Panc1 (cell line): ENCODE data around the gene RB1. TPM values are rescaled to one million over a fixed set of nuclear protein-coding genes. Genes with fewer than 3 reads are reported as not detected.

Source experiments
- ATAC-seq: fragments of 200-7000 bp; cut with Tn5 transposase; 2 replicates; pipeline ENCODE4 v1.9.1; 2020; ENCODE audit warnings: mild to moderate bottlenecking, moderate library complexity
- BruUV-seq: library from RNA; stranded (reverse); fragments of 400-500 nt; replicated peaks from 2 replicates; lab custom pipeline; 2021; lab: Mats Ljungman, UMichigan
- CTCF ChIA-PET: fragments of 300-600 bp; sonication (Branson Sonifier 250); formaldehyde crosslinking; loops from one replicate; lab custom pipeline; 2022; ENCODE audit warnings: antibody characterized with exemption; lab: Charles Lee
- POLR2A ChIA-PET: fragments of 300-600 bp; sonication (Branson Sonifier 250); formaldehyde crosslinking; loops from one replicate; lab custom pipeline; 2022; ENCODE audit warnings: antibody characterized with exemption; lab: Charles Lee
- DNase-seq: peaks from one replicate; pipeline ENCODE4 v3.0.0-alpha.2; 2010; ENCODE audit warnings: low read depth, low spot score
- H3K27ac ChIP-seq: 2 replicates; pipeline ENCODE4 v1.5.1; 2011; ENCODE audit warnings: mild to moderate bottlenecking, low read length, inconsistent platforms
- H3K27me3 ChIP-seq: fragments of 200-500 bp; sonication (Bioruptor generic); 2 replicates; pipeline ENCODE4 v1.6.0; 2014; ENCODE audit warnings: low read length, inconsistent platforms; ENCODE audit not compliant: control insufficient read depth, insufficient read depth
- H3K36me3 ChIP-seq: fragments of 200-500 bp; sonication (Bioruptor generic); 2 replicates; pipeline ENCODE4 v1.5.1; 2014; ENCODE audit warnings: inconsistent platforms, mild to moderate bottlenecking, low read length, moderate library complexity; ENCODE audit not compliant: control insufficient read depth, insufficient read depth
- H3K4me1 ChIP-seq: 2 replicates; pipeline ENCODE4 v1.5.1; 2011; ENCODE audit warnings: inconsistent platforms, mild to moderate bottlenecking, low read length, moderate library complexity; ENCODE audit not compliant: control insufficient read depth, insufficient read depth
- H3K4me3 ChIP-seq, 2 experiments: 2 replicates each; pipeline ENCODE4 v1.5.1; 2011 to 2012; ENCODE audit warnings: low read depth in 2 of 2, low read length in 2 of 2, mild to moderate bottlenecking in 2 of 2, inconsistent platforms in 1 of 2, moderate library complexity in 1 of 2
- H3K9me3 ChIP-seq: fragments of 200-500 bp; sonication (Bioruptor generic); 2 replicates; pipeline ENCODE4 v1.5.1; 2014; ENCODE audit warnings: low read depth, mild to moderate bottlenecking, inconsistent platforms, low read length, moderate library complexity; ENCODE audit not compliant: control insufficient read depth, insufficient read depth
- POLR2AphosphoS5 ChIP-seq: IDR thresholded peaks from 2 replicates; pipeline ENCODE4 v1.6.1; 2012; ENCODE audit warnings: mild to moderate bottlenecking, low read depth, low read length, moderate library complexity
- REST ChIP-seq, 2 experiments: IDR thresholded peaks; 2 replicates each; pipeline ENCODE4 v1.6.1; 2011 to 2012; ENCODE audit warnings: low read depth in 2 of 2, control low read depth in 1 of 2, low read length in 1 of 2, mild to moderate bottlenecking in 1 of 2, moderate library complexity in 1 of 2; ENCODE audit not compliant: insufficient read depth in 1 of 2
- SIN3A ChIP-seq: IDR thresholded peaks from 2 replicates; pipeline ENCODE4 v1.6.1; 2012; ENCODE audit warnings: low read depth, mild to moderate bottlenecking, low read length, moderate library complexity, borderline replicate concordance; ENCODE audit not compliant: insufficient read depth
- TCF7L2 ChIP-seq: IDR thresholded peaks from 2 replicates; pipeline ENCODE4 v1.6.1; 2011; ENCODE audit warnings: mild to moderate bottlenecking, low read depth, low read length, inconsistent platforms
- in situ Hi-C: cut with HindIII; loops from 2 replicates; pipeline ENCODE4 v1.10.0; 2016; ENCODE audit warnings: low sequenced_read_pairs, low pct_unique_long_range_greater_than_20kb
- intact Hi-C: fragments of 100-400 bp; cut with micrococcal nuclease; formaldehyde crosslinking; loops from one replicate; pipeline ENCODE4 v1.10.0; 2022; ENCODE audit not compliant: unreplicated experiment
- total RNA-seq: library from RNA; stranded (reverse); gene quantifications from one replicate; pipeline ENCODE4 v1.2.1, GENCODE V29; 2021; ENCODE audit not compliant: unreplicated experiment
- TF ChIP-seq, protein P1 (sequence below): fragments of 450-650 bp; IDR thresholded peaks from 2 replicates; pipeline ENCODE4 v1.5.1; 2017; ENCODE audit warnings: mild to moderate bottlenecking

Gene RB1
- total RNA-seq, 1 experiment from 2014 or later: 36.0 TPM

DNA sequence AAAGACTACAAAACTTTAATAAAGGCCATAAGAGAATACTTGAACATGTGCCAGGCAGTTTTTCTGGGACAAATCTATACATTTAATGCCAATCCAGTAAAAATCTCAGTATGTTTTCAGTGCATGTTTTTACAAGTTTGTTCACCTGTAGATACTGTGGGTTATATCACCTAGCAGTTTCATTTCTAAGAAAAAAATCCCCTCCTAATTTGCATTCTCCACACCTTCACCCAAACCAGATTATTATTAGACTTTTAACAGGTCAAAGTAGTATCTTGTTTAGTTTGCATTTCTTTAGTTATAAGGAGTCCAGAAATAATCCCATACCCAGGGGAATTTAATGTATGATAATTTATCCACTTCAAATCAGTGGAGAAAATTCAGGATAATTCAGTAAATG, 126.3 kb downstream of the RB1 start:
- Histone ChIP-seq H3K27ac (no peak overlapping the region), H3K4me1 (peaks cover 8% of the 10 kb centered on the region; the same call in 1 of the 2 replicates), H3K4me3 (no peak overlapping the region), H3K27me3 (no peaks in the 10 kb centered on the region), H3K9me3 (no peaks in the 10 kb centered on the region), H3K36me3 (no peaks in the 10 kb centered on the region)
- DNase-seq (no peak), ATAC-seq (no peak)
- intact Hi-C loops: no loop called here
- in situ Hi-C loops: no loop called here
- TF ChIP-seq POLR2AphosphoS5 (no peak), TCF7L2 (no peak), REST (IDR thresholded peaks at IDR 0.05; ENCODE audit: insufficient read depth in 1 of 2, low read depth in 2 of 2, low read length in 1 of 2) (no peak), SIN3A (no peak)
- TF ChIP-seq, protein P1, sequence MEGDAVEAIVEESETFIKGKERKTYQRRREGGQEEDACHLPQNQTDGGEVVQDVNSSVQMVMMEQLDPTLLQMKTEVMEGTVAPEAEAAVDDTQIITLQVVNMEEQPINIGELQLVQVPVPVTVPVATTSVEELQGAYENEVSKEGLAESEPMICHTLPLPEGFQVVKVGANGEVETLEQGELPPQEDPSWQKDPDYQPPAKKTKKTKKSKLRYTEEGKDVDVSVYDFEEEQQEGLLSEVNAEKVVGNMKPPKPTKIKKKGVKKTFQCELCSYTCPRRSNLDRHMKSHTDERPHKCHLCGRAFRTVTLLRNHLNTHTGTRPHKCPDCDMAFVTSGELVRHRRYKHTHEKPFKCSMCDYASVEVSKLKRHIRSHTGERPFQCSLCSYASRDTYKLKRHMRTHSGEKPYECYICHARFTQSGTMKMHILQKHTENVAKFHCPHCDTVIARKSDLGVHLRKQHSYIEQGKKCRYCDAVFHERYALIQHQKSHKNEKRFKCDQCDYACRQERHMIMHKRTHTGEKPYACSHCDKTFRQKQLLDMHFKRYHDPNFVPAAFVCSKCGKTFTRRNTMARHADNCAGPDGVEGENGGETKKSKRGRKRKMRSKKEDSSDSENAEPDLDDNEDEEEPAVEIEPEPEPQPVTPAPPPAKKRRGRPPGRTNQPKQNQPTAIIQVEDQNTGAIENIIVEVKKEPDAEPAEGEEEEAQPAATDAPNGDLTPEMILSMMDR: no peak
- CTCF ChIA-PET: no interaction called here
- POLR2A ChIA-PET: no interaction called here
- no TSS peak for BruUV-seq

DNA sequence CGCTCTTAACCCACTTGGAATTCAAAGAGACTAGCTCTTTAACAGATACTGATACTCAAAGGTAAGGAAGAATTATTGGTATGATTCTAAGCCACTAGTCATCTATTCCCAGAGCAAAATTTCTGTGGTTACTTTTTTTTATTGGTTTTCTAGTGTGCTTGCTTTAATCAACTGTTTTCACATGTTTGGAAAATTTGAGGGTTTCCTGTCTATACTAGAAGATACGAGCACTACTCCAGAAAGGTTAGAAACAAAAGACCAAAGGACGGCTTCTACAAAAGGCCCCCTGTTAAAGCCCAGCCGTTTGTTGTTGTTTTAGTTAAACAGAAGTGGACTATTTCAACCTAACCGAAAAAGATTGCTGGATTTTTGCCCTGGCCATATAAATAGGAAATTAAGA, 127.9 kb downstream of the RB1 start:
- Histone ChIP-seq H3K27me3 (no peaks in the 10 kb centered on the region), H3K4me3 (no peak overlapping the region), H3K36me3 (no peaks in the 10 kb centered on the region), H3K9me3 (no peaks in the 10 kb centered on the region), H3K27ac (no peak overlapping the region), H3K4me1 (peaks cover 8% of the 10 kb centered on the region; the same call in 1 of the 2 replicates)
- CTCF ChIA-PET: no interaction called here
- intact Hi-C loops: no loop called here
- in situ Hi-C loops: no loop called here
- no peak for ATAC-seq
- POLR2A ChIA-PET: no interaction called here
- TF ChIP-seq TCF7L2 (no peak), POLR2AphosphoS5 (no peak), SIN3A (no peak), REST (IDR thresholded peaks at IDR 0.05; ENCODE audit: insufficient read depth in 1 of 2, low read depth in 2 of 2, low read length in 1 of 2) (no peak)
- TF ChIP-seq, protein P1: no peak
- no peak for DNase-seq
- BruUV-seq: no TSS peak
